ENCODE measurements around the gene MRPL24. TPM values are rescaled to one million over a fixed set of nuclear protein-coding genes. Genes with fewer than 3 reads are reported as not detected.
A peak's percentile ranks its signal among the peaks of the same experiment; 100 is the strongest.

The MRPL24 gene
- total and polyA plus RNA-seq, 2 of the 13 experiments (the other 11 are each of a cell fraction or from before 2014, with no cell fraction given) = 38.1 to 42.9 TPM

GRCh38 chr1:156767101-156767878, 26.4 kb upstream of the MRPL24 start, which contains the start of gene PRCC (continued):
- TF ChIP-seq TSC22D2 (CRISPR knock-in tag; IDR thresholded peaks at IDR 0.05; ENCODE audit: borderline replicate concordance) (peak; percentile 46; the same call in 1 of the 2 replicates), ZBTB3 (CRISPR knock-in tag; IDR thresholded peaks at IDR 0.05; ENCODE audit: borderline replicate concordance, low read depth) (no peak), TBL1XR1 (IDR thresholded peaks at IDR 0.05; ENCODE audit: borderline replicate concordance, low read length, partially characterized antibody) (peak; percentile 79), HNF1B (CRISPR knock-in tag; IDR thresholded peaks at IDR 0.05) (peak; percentile 72), ZNF292 (CRISPR knock-in tag; IDR thresholded peaks at IDR 0.05; ENCODE audit: borderline replicate concordance, low read depth) (no peak), BHLHE40 (IDR thresholded peaks at IDR 0.05; ENCODE audit: low read length) (no peak), RAD21 (CRISPR knock-in tag; IDR thresholded peaks at IDR 0.05) (no peak), HES4 (CRISPR knock-in tag; IDR thresholded peaks at IDR 0.05; ENCODE audit: borderline replicate concordance) (0 out of 2 replicates have a peak, but pooled peaks have one; percentile 55), TEF (CRISPR knock-in tag; IDR thresholded peaks at IDR 0.05) (no peak), GZF1 (CRISPR knock-in tag; IDR thresholded peaks at IDR 0.05) (no peak), MXI1 (IDR thresholded peaks at IDR 0.05; ENCODE audit: borderline replicate concordance, low read depth, low read length) (peak; percentile 74; the same call in 1 of the 3 replicates), GPBP1L1 (CRISPR knock-in tag; IDR thresholded peaks at IDR 0.05) (no peak), ZNF749 (CRISPR knock-in tag; IDR thresholded peaks at IDR 0.05; ENCODE audit: borderline replicate concordance) (no peak), TAF15 (IDR thresholded peaks at IDR 0.05; ENCODE audit: low read depth, low read length, poor library complexity, severe bottlenecking) (no peak), TOPORS (CRISPR knock-in tag; IDR thresholded peaks at IDR 0.05) (peak; percentile 66; the same call in 1 of the 2 replicates), PRDM15 (CRISPR knock-in tag; IDR thresholded peaks at IDR 0.05) (no peak), ZNF747 (CRISPR knock-in tag; IDR thresholded peaks at IDR 0.05; ENCODE audit: borderline replicate concordance) (peak; percentile 50; the same call in 1 of the 2 replicates), TBP (CRISPR knock-in tag; IDR thresholded peaks at IDR 0.05) (peak; percentile 100), ZNF710 (CRISPR knock-in tag; IDR thresholded peaks at IDR 0.05; ENCODE audit: borderline replicate concordance) (no peak)

All from HepG2 (cell line).